Skeletal muscle tissue (tissue), 4 donors: ENCODE data around the gene OR7A10. TPM values are rescaled to one million over a fixed set of nuclear protein-coding genes. Genes with fewer than 3 reads are reported as not detected.

Source experiments
- H3K27ac ChIP-seq: one replicate; pipeline ENCODE4 v1.7.0; 2013; ENCODE audit warnings: mild to moderate bottlenecking, low read depth, low read length, inconsistent platforms
- H3K27me3 ChIP-seq, 3 donors: one replicate each; pipeline ENCODE4 v1.7.0; 2013; ENCODE audit warnings: low read length in 3 of 3; ENCODE audit not compliant: control insufficient read depth in 3 of 3, insufficient read depth in 3 of 3
- H3K36me3 ChIP-seq, 3 donors: one replicate each; pipeline ENCODE4 v1.7.0; 2013; ENCODE audit warnings: low read length in 3 of 3; ENCODE audit not compliant: control insufficient read depth in 3 of 3, insufficient read depth in 3 of 3
- H3K4me1 ChIP-seq, 3 donors: one replicate each; pipeline ENCODE4 v1.7.0; 2013; ENCODE audit warnings: low read length in 3 of 3, mild to moderate bottlenecking in 3 of 3; ENCODE audit not compliant: control insufficient read depth in 3 of 3, insufficient read depth in 3 of 3
- H3K4me3 ChIP-seq, 3 donors: one replicate each; pipeline ENCODE4 v1.7.0; 2013; ENCODE audit warnings: low read length in 3 of 3
- H3K9ac ChIP-seq, 3 donors: one replicate each; pipeline ENCODE4 v1.7.0; 2013; ENCODE audit warnings: low read length in 3 of 3, mild to moderate bottlenecking in 3 of 3, moderate library complexity in 2 of 3, low read depth in 1 of 3
- H3K9me3 ChIP-seq, 3 donors: one replicate each; pipeline ENCODE4 v1.7.0; 2013; ENCODE audit warnings: low read length in 3 of 3; ENCODE audit not compliant: control insufficient read depth in 3 of 3
- total RNA-seq: library from RNA; depleted of rRNA; stranded (reverse); fragments of >200 nt; gene quantifications from one replicate; pipeline ENCODE4 v1.2.3, GENCODE V29; 2014
- donor health status: Osteomylitis.

Gene OR7A10
- total RNA-seq, 1 donor from 2014 or later = not detected

GRCh38 chr19:14835011-14835410 lies 13.7 kb downstream of the OR7A10 start, which contains the start of the genes OR7A5 and OR7C1:
Gene OR7A5 (minus strand): TSS chr19:14835185. CDS start chr19:14828241, 6,944 bp downstream.
Gene OR7C1 (minus strand): TSS chr19:14835185. CDS start chr19:14800136, 35,049 bp downstream.
- Histone ChIP-seq H3K4me3 (no peak within 1 kb of the TSS), H3K27ac (no peak within 1 kb of the TSS), H3K36me3 (no peaks in the 10 kb centered on the region), H3K9me3 (no peaks in the 10 kb centered on the region), H3K4me1 (no peaks in the 10 kb centered on the region), H3K9ac (no peak within 1 kb of the TSS), H3K27me3 (no peaks in the 10 kb centered on the region)

DNA sequence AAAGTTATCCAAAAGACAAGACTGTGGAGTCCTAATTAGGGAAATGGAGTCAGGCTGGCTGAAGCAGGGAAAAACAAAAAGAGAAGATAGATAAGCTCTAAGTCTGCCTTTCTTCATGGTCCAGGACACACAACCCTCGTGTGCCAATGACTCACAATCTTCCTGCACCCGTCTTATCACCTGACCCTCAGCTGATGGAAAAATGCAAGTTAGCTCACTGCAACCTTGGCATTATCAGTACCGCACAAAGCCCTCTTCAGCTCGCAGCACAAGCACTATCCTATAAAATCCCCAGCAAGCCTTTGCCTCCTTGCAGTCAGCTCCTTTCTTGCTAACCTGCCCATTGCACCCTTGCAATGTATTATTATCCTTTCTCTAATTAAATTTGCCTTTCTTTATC lies 18.0 kb downstream of the OR7A10 start:
- Histone ChIP-seq H3K36me3 (no peaks in the 10 kb centered on the region), H3K27ac (no peak overlapping the region), H3K9me3 (peaks cover 0 to under 1% (median 0%) of the 10 kb centered on the region in 3 donors), H3K4me3 (no peak overlapping the region), H3K4me1 (no peaks in the 10 kb centered on the region), H3K27me3 (no peaks in the 10 kb centered on the region), H3K9ac (no peak overlapping the region)

- no peaks in the 10 kb centered on the region for H3K4me1 ChIP-seq
- H3K36me3 ChIP-seq = no peaks in the 10 kb centered on the region
- H3K9ac ChIP-seq = no peak overlapping the region
- no peak overlapping the region for H3K4me3 ChIP-seq
- peaks cover 0 to 4% (median 0%) of the 10 kb centered on the region in 3 donors for H3K9me3 ChIP-seq
- no peaks in the 10 kb centered on the region for H3K27me3 ChIP-seq
- H3K27ac ChIP-seq = no peak overlapping the region
These were observed 22.7 kb downstream of the OR7A10 start for GRCh38 chr19:14826006-14826405.

DNA sequence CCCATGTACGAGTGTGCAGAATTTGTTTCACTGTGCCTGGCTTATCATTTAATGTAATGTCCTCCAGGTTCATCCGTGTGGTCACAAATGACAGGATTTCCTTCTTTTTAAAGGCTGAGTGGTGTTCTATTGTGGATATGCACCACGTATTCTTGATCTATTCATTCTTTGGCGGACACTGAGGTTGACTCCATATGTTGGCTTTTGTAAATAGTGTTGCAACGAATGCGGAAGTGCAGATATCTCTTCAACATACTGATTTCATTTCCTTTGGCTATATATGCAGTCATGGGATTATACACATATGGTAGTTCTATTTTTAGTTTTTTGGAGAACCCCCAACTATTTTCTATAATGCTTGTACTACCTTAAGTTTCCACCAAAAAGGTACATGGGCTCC lies 26.8 kb downstream of the OR7A10 start:
- Histone ChIP-seq H3K27me3 (no peaks in the 10 kb centered on the region), H3K36me3 (no peaks in the 10 kb centered on the region), H3K9me3 (peaks cover 0 to 5% (median 2%) of the 10 kb centered on the region in 3 donors)

DNA sequence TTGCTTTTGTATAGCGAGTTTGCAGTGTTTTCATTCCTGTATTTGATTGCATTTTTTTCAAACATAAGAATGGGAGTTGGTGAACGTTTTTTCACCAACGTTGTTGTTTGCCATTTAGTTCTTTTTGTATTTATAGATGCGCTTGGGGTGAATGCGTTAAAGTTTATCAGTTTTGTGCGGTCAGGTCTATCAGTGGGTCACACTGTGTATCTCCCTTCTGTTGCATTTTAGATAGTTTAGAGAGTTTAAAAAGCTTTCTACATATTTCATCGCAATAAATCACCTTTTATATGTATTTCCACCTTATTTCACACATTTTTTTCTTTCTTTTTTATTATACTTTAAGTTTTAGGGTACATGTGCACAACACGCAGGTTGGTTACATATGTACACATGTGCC lies 30.1 kb downstream of the OR7A10 start:
- peaks cover 0 to 2% (median 2%) of the 10 kb centered on the region in 3 donors for H3K9me3 ChIP-seq
- H3K9ac ChIP-seq = no peak overlapping the region
- H3K27ac ChIP-seq = no peak overlapping the region
- no peaks in the 10 kb centered on the region for H3K27me3 ChIP-seq
- no peaks in the 10 kb centered on the region for H3K36me3 ChIP-seq
- no peaks in the 10 kb centered on the region for H3K4me1 ChIP-seq
- no peak overlapping the region for H3K4me3 ChIP-seq

More for the DNA sequence above, 26.8 kb downstream of the OR7A10 start:
- H3K4me1 ChIP-seq = no peaks in the 10 kb centered on the region
- no peak overlapping the region for H3K9ac ChIP-seq
- H3K4me3 ChIP-seq = no peak overlapping the region
- no peak overlapping the region for H3K27ac ChIP-seq

- H3K9me3 ChIP-seq = peaks cover 0 to 2% (median 2%) of the 10 kb centered on the region in 3 donors
- no peaks in the 10 kb centered on the region for H3K27me3 ChIP-seq
- no peak overlapping the region for H3K27ac ChIP-seq
- no peaks in the 10 kb centered on the region for H3K36me3 ChIP-seq
- no peaks in the 10 kb centered on the region for H3K4me1 ChIP-seq
- no peak overlapping the region for H3K4me3 ChIP-seq
- H3K9ac ChIP-seq = no peak overlapping the region
These were observed 31.7 kb downstream of the OR7A10 start for GRCh38 chr19:14817052-14817451.

GRCh38 chr19:14814982-14815652 lies 33.6 kb downstream of the OR7A10 start:
- Histone ChIP-seq H3K27ac (no peak overlapping the region), H3K9ac (no peak overlapping the region), H3K36me3 (no peaks in the 10 kb centered on the region), H3K4me1 (no peaks in the 10 kb centered on the region), H3K4me3 (no peak overlapping the region), H3K9me3 (peaks cover 0 to 2% (median 2%) of the 10 kb centered on the region in 3 donors), H3K27me3 (no peaks in the 10 kb centered on the region)

DNA sequence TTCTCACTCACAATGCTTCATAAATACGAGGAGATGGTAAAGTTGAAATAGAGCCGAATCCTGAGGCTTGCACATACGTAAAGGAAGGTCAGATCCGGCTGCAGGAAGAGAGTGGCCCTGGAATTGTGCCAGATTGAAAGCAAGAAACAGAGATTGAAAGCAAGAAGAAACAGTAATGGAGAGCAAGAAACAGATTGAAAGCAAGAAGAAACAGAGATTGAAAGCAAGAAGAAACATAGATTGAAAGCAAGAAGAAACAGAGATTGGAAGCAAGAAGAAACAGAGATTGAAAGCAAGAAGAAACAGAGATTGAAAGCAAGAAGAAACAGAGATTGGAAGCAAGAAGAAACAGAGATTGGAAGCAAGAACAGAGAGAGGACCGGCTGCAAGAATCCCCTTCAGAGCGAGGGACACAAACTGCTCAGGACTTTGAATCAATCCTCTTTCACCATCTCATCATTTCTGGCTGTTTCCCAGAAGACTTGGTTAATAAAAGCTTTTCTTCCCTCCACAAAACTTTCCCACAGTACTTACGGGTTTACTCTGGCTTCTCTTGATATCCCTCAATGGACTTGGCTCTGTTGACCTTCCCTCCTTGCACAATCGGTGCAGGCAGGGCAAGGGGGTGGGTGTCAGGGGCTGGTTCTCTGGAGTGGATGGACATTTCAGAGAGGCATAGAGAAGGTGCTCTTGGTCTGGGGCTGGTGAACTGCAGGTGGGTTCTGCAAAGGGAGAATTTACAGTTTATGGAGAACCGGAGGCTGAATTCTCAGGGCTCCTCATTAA lies 39.3 kb downstream of the OR7A10 start:
- no peaks in the 10 kb centered on the region for H3K9me3 ChIP-seq
- no peak overlapping the region for H3K9ac ChIP-seq
- H3K27me3 ChIP-seq = no peaks in the 10 kb centered on the region
- no peaks in the 10 kb centered on the region for H3K4me1 ChIP-seq
- H3K27ac ChIP-seq = peak overlapping the region; percentile 12
- no peaks in the 10 kb centered on the region for H3K36me3 ChIP-seq
- H3K4me3 ChIP-seq = no peak overlapping the region

GRCh38 chr19:14804765-14805164 lies 44.0 kb downstream of the OR7A10 start:
- no peak overlapping the region for H3K9ac ChIP-seq
- H3K27ac ChIP-seq = no peak overlapping the region
- H3K27me3 ChIP-seq = no peaks in the 10 kb centered on the region
- no peaks in the 10 kb centered on the region for H3K4me1 ChIP-seq
- no peak overlapping the region for H3K4me3 ChIP-seq
- H3K36me3 ChIP-seq = no peaks in the 10 kb centered on the region
- H3K9me3 ChIP-seq = no peaks in the 10 kb centered on the region

DNA sequence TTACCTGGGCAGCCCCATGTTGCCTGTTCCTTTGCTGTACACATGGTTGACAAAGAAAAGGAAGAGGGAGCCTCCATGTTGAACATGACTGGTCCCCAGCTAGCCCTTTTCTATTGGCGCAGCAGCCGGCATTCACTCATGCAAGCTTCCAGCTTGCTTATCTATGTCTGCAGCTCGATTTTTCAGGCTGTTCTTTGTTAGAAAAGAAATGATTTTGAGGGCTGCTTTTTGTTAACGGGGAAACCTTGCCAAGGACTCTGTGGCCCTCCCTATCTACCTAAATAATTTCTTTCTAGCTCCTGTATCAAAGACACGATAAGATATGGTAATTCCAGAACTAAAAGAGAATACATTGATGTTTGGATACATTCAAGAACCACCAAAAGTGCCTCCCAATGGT lies 50.0 kb downstream of the OR7A10 start:
- Histone ChIP-seq H3K9ac (no peak overlapping the region), H3K9me3 (peaks cover 0 to 3% (median 0%) of the 10 kb centered on the region in 3 donors), H3K27ac (no peak overlapping the region), H3K36me3 (no peaks in the 10 kb centered on the region), H3K4me1 (no peaks in the 10 kb centered on the region), H3K4me3 (no peak overlapping the region), H3K27me3 (no peaks in the 10 kb centered on the region)
